ENCODE data around the gene SOX1.

SOX1 gene

GRCh38 chr13:112067116-112067741 lies at the start of gene SOX1:
Gene SOX1 (plus strand): TSS chr13:112067149. CDS start chr13:112067659, 510 bp downstream.
- no peak for DNase-seq

- DNase-seq, result no peak
Measured at GRCh38 chr13:112024577-112024976, 42.4 kb upstream of the SOX1 start.

GRCh38 chr13:112027250-112027649 lies 39.7 kb upstream of the SOX1 start:
- DNase-seq, result no peak

- no peak for DNase-seq
Measured at GRCh38 chr13:112028481-112028880, 38.5 kb upstream of the SOX1 start.

GRCh38 chr13:112029143-112029542 lies 37.8 kb upstream of the SOX1 start:
- DNase-seq, result no peak

GRCh38 chr13:112032186-112032993 lies 34.6 kb upstream of the SOX1 start:
- DNase-seq, result no peak

GRCh38 chr13:112034231-112034630 lies 32.7 kb upstream of the SOX1 start:
- no peak for DNase-seq

GRCh38 chr13:112034846-112035245 lies 32.1 kb upstream of the SOX1 start:
- no peak for DNase-seq

- DNase-seq, result no peak
Measured at GRCh38 chr13:112042496-112042895, 24.5 kb upstream of the SOX1 start.

- no peak for DNase-seq
Measured at GRCh38 chr13:112052213-112052612, 14.7 kb upstream of the SOX1 start.

GRCh38 chr13:112053167-112053743 lies 13.7 kb upstream of the SOX1 start:
- DNase-seq, result no peak

GRCh38 chr13:112053744-112054615 lies 13.0 kb upstream of the SOX1 start:
- no peak for DNase-seq

- no peak for DNase-seq
Measured at GRCh38 chr13:112054616-112055015, 12.3 kb upstream of the SOX1 start.

- DNase-seq, result no peak
Measured at GRCh38 chr13:112055036-112055914, 11.7 kb upstream of the SOX1 start.

GRCh38 chr13:112055915-112056269 lies 11.1 kb upstream of the SOX1 start:
- no peak for DNase-seq

GRCh38 chr13:112056284-112056727 lies 10.6 kb upstream of the SOX1 start:
- DNase-seq, result no peak

- DNase-seq, result no peak
Measured at GRCh38 chr13:112056739-112057438, 10.1 kb upstream of the SOX1 start.

- DNase-seq, result no peak
Measured at GRCh38 chr13:112057439-112057735, 9.6 kb upstream of the SOX1 start.

- no peak for DNase-seq
Measured at GRCh38 chr13:112057736-112058518, 9.0 kb upstream of the SOX1 start.

GRCh38 chr13:112058519-112058873 lies 8.5 kb upstream of the SOX1 start:
- DNase-seq, result no peak

GRCh38 chr13:112058941-112059340 lies 8.0 kb upstream of the SOX1 start:
- DNase-seq, result no peak

Measured in activated CD4-positive, alpha-beta T cell treated with anti-CD3 and anti-CD28 coated beads for 4 hours (primary cell).